EL (cell line): ENCODE data around the gene ARFIP2.
A peak's percentile ranks its signal among the peaks of the same experiment; 100 is the strongest.

Experiments
- DNase-seq: peaks from one replicate; pipeline ENCODE4 v3.0.0-alpha.2; 2016

The ARFIP2 gene

GRCh38 chr11:6438979-6439571 lies 42.1 kb downstream of the ARFIP2 start:
- peak; percentile 61 for DNase-seq

GRCh38 chr11:6437993-6438392 lies 43.1 kb downstream of the ARFIP2 start:
- DNase-seq = no peak

- DNase-seq = no peak
Measured at GRCh38 chr11:6437423-6437822, 43.7 kb downstream of the ARFIP2 start.

- no peak for DNase-seq
Measured at GRCh38 chr11:6433998-6434660, 47.0 kb downstream of the ARFIP2 start.

GRCh38 chr11:6431861-6432260 lies 49.3 kb downstream of the ARFIP2 start:
- DNase-seq = peak; percentile 98

GRCh38 chr11:6427516-6427915 lies 53.6 kb downstream of the ARFIP2 start:
- DNase-seq = no peak
